Dendritic cell treated with granulocyte-macrophage colony-stimulating factor and Interleukin-4, amounts not matched to agents 40 ng/mL and 50 ng/mL, for 4 days (primary cell): Measurements from ENCODE around the gene ANKRD44.
"Not testable (repeated sequence)": the region's sequence is repeated elsewhere in the genome, so short reads cannot be mapped to it uniquely, and the experiment has no call there.

Experiments used
- H3K27ac Mint-ChIP-seq: one replicate; pipeline ENCODE4 v1.8.0; 2022; ENCODE audit warnings: mild to moderate bottlenecking, mixed read lengths
- H3K27me3 Mint-ChIP-seq: one replicate; pipeline ENCODE4 v1.8.0; 2022; ENCODE audit warnings: mild to moderate bottlenecking, mixed read lengths
- H3K36me3 Mint-ChIP-seq: one replicate; pipeline ENCODE4 v1.8.0; 2022; ENCODE audit warnings: low read depth, mixed read lengths
- H3K4me1 Mint-ChIP-seq: one replicate; pipeline ENCODE4 v1.8.0; 2022; ENCODE audit warnings: low read depth, mixed read lengths
- H3K4me3 Mint-ChIP-seq: one replicate; pipeline ENCODE4 v1.8.0; 2022; ENCODE audit warnings: mild to moderate bottlenecking, moderate library complexity, mixed read lengths
- H3K9me3 Mint-ChIP-seq: one replicate; pipeline ENCODE4 v1.8.0; 2022; ENCODE audit warnings: mixed read lengths
- intact Hi-C: fragments of 100-400 bp; cut with micrococcal nuclease; formaldehyde crosslinking; loops from one replicate; pipeline ENCODE4 v1.15.0; 2022

ANKRD44 gene

DNA sequence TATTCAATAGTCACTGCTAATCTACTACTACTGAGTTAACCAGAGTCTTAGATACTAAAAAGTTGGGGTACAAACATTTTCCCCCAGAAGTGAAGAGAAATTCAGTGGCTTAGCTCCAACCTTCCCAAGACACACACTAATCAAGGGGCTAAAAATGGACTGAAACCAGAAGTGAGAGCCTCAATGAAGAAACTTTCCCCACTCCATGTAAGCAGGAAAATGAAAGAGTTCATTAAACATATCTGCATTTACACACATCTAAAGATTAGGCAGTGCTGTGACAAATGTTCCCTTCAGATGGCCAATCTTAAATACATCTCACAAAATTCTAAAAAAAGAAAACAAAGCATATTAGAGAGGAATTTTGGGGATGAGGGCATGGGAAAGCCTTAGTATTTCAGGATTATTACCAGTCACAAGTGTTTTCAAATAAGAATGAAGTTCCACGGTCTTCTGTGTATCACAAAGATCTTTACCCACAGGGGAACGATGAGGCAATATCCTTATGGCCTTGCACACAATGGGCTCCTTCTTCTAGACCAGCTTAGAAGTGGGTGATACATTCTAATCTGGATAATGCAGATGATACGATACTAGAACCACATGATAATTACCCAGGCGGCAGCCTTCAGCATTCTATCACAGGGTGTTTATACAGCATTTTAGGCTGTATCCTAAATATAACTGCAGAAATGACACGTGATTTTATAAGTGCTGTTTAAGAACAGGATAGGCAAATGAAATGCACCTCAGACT is 17.1 kb downstream of the ANKRD44 start:
- intact Hi-C loops = no loop called here
- no peaks in the 10 kb centered on the region for H3K27me3 Mint-ChIP-seq
- H3K9me3 Mint-ChIP-seq = no peaks in the 10 kb centered on the region
- peaks cover 39% of the 10 kb centered on the region for H3K36me3 Mint-ChIP-seq
- H3K4me3 Mint-ChIP-seq = no peak overlapping the region
- peak overlapping the region; percentile 67 for H3K27ac Mint-ChIP-seq
- H3K4me1 Mint-ChIP-seq = peaks cover 63% of the 10 kb centered on the region

- Mint-ChIP-seq H3K27me3 (no peaks in the 10 kb centered on the region), H3K4me3 (no peak overlapping the region), H3K9me3 (no peaks in the 10 kb centered on the region), H3K4me1 (peaks cover 64% of the 10 kb centered on the region), H3K36me3 (peaks cover 33% of the 10 kb centered on the region), H3K27ac (peak overlapping the region; percentile 67)
- intact Hi-C loops = no loop called here
Measured at GRCh38 chr2:197292619-197293018, 18.0 kb downstream of the ANKRD44 start.

DNA sequence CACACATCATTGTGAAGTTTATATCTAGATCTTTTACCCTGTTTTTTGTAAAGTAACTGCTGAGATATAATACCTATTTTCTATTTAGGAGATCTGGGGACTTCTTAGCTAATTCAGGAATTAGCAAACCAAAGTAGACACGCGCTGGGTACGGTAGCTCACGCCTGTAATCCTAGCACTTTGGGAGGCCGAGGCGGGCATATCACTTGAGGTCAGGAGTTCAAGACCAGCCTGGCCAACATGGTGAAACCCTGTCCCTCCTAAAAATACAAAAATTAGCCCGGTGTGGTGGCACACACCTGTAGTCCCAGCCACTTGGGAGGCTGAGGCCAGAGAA is 23.0 kb downstream of the ANKRD44 start:
- peak overlapping the region; percentile 84 for H3K27ac Mint-ChIP-seq
- H3K9me3 Mint-ChIP-seq, H3K27me3 Mint-ChIP-seq, intact Hi-C loops, H3K4me3 Mint-ChIP-seq: not testable (repeated sequence)
- peaks cover 20% of the 10 kb centered on the region for H3K36me3 Mint-ChIP-seq
- H3K4me1 Mint-ChIP-seq = peaks cover 57% of the 10 kb centered on the region

- no peaks in the 10 kb centered on the region for H3K27me3 Mint-ChIP-seq
- peaks cover 17% of the 10 kb centered on the region for H3K36me3 Mint-ChIP-seq
- peak overlapping the region; percentile 84 for H3K27ac Mint-ChIP-seq
- H3K4me1 Mint-ChIP-seq = peaks cover 58% of the 10 kb centered on the region
- H3K9me3 Mint-ChIP-seq = no peaks in the 10 kb centered on the region
- no peak overlapping the region for H3K4me3 Mint-ChIP-seq
- intact Hi-C loops = no loop called here
Measured at GRCh38 chr2:197286805-197287595, 23.6 kb downstream of the ANKRD44 start.

GRCh38 chr2:197285361-197285760 is 25.2 kb downstream of the ANKRD44 start:
- H3K36me3 Mint-ChIP-seq = peaks cover 10% of the 10 kb centered on the region
- no peaks in the 10 kb centered on the region for H3K9me3 Mint-ChIP-seq
- no peak overlapping the region for H3K27ac Mint-ChIP-seq
- no peak overlapping the region for H3K4me3 Mint-ChIP-seq
- no peaks in the 10 kb centered on the region for H3K27me3 Mint-ChIP-seq
- peaks cover 68% of the 10 kb centered on the region for H3K4me1 Mint-ChIP-seq
- intact Hi-C loops = no loop called here

DNA sequence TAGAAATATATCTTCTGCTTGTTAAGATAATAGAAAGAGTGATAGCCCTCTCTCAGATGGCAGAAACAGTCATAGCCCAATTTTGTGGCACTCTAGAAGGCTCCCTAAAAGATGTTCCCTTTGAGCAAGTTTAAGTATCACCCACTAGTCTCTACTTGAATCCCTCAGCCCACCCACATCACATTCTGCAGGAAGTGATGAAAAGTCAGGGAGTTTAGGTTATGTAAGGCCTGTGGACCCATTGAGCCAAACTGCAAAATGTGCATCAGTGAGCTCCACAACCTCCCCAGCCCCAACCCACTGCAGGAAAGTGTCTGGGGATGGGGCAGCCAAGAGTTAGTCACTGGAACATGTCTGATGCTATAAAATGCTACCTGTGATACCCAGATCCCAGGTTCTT is 25.6 kb downstream of the ANKRD44 start:
- no peak overlapping the region for H3K4me3 Mint-ChIP-seq
- H3K9me3 Mint-ChIP-seq = no peaks in the 10 kb centered on the region
- no peak overlapping the region for H3K27ac Mint-ChIP-seq
- no peaks in the 10 kb centered on the region for H3K27me3 Mint-ChIP-seq
- intact Hi-C loops = no loop called here
- H3K4me1 Mint-ChIP-seq = peaks cover 68% of the 10 kb centered on the region
- H3K36me3 Mint-ChIP-seq = peaks cover 6% of the 10 kb centered on the region

DNA sequence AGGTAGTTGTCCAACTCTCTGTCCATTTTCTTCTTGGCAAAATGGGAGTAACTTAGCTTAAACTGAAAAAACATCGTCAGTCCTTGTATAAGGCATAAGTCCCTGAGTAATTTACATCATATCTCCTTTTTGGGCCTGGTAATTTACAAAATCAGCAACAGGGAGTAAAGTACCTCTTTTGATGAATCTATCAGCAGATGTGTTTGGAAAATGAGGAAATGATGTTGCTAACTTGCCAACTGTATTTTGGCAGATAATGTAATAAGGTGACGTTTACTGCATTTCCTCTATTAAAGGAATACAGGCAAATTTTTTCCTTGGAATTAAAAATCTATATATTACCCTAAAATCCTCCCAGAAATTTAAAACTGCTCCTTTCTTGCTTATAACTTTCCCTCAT is 29.2 kb downstream of the ANKRD44 start:
- no peak overlapping the region for H3K4me3 Mint-ChIP-seq

DNA sequence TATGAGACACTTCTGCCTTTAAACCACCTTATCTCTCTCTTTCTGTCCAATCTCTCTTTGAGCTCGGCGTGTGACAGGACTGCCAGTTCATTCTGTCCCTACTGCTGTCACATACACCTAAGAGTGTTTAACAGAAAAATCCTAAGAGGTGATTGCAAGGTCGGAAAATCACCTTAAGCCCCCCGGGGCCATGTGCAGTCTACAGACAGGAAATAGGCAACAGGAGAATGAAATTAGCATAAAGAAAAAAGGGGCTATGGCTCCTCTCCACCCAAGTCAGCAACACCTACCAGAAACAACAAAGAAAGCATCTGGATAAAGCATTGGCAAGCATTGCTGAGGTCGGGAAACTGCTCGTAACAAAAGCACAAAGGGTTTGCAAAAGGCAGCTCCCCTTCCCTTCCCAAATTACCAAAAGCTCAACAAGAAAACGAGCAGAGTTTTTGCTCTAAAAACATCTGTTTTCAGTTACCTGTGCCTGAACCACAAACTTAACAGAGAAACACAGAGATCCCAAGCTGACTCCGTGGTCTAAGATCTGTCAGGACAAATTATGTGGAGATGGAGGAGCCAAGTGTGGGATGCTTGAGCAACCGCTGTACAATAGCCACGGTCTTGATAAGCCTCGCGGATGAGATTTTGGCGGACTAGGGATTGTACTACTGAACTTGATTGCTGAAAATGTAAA is 30.4 kb downstream of the ANKRD44 start:
- H3K9me3 Mint-ChIP-seq = no peaks in the 10 kb centered on the region
- intact Hi-C loops = no loop called here
- H3K36me3 Mint-ChIP-seq = peaks cover 16% of the 10 kb centered on the region
- no peak overlapping the region for H3K4me3 Mint-ChIP-seq
- H3K4me1 Mint-ChIP-seq = peaks cover 68% of the 10 kb centered on the region
- no peaks in the 10 kb centered on the region for H3K27me3 Mint-ChIP-seq
- H3K27ac Mint-ChIP-seq = peak overlapping the region; percentile 37

More for the DNA sequence above, 29.2 kb downstream of the ANKRD44 start:
- peaks cover 7% of the 10 kb centered on the region for H3K36me3 Mint-ChIP-seq
- intact Hi-C loops = no loop called here
- H3K9me3 Mint-ChIP-seq = no peaks in the 10 kb centered on the region
- peak overlapping the region; percentile 87 for H3K27ac Mint-ChIP-seq
- no peaks in the 10 kb centered on the region for H3K27me3 Mint-ChIP-seq
- peaks cover 75% of the 10 kb centered on the region for H3K4me1 Mint-ChIP-seq

GRCh38 chr2:197278799-197279763 is 31.5 kb downstream of the ANKRD44 start:
- Mint-ChIP-seq H3K4me3 (no peak overlapping the region), H3K27me3 (no peaks in the 10 kb centered on the region), H3K27ac (peak overlapping the region; percentile 68), H3K9me3 (no peaks in the 10 kb centered on the region), H3K4me1 (peaks cover 67% of the 10 kb centered on the region), H3K36me3 (peaks cover 25% of the 10 kb centered on the region)
- intact Hi-C loops = no loop called here

- intact Hi-C loops = no loop called here
- Mint-ChIP-seq H3K27me3 (no peaks in the 10 kb centered on the region), H3K36me3 (peaks cover 25% of the 10 kb centered on the region), H3K9me3 (no peaks in the 10 kb centered on the region), H3K27ac (no peak overlapping the region), H3K4me1 (peaks cover 66% of the 10 kb centered on the region), H3K4me3 (no peak overlapping the region)
Measured at GRCh38 chr2:197277794-197278193, 32.8 kb downstream of the ANKRD44 start.

- Mint-ChIP-seq H3K27ac (no peak overlapping the region), H3K36me3 (peaks cover 25% of the 10 kb centered on the region), H3K4me1 (peaks cover 57% of the 10 kb centered on the region), H3K9me3 (no peaks in the 10 kb centered on the region), H3K4me3 (no peak overlapping the region), H3K27me3 (no peaks in the 10 kb centered on the region)
- intact Hi-C loops = no loop called here
Measured at GRCh38 chr2:197276156-197276555, 34.4 kb downstream of the ANKRD44 start.

DNA sequence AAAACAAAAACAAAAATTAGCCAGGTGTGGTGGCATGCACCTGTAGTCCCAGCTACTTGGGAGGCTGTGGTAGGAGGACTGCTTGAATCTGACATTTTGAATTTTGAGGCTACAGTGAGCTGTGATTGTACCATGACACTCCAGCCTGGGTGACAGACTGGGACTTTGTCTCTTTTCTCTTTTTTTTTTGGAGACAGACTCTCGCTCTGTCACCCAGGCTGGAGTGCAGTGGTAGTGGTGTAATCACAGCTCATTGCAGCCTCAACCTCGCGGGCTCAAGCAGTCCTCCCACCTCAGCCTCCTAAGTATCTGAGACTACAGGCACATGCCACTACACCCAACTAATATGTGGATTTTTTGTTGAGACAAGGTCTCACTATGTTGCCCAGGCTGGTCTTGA is 35.6 kb downstream of the ANKRD44 start:
- H3K36me3 Mint-ChIP-seq = peaks cover 33% of the 10 kb centered on the region
- H3K27ac Mint-ChIP-seq = no peak overlapping the region
- H3K27me3 Mint-ChIP-seq = no peaks in the 10 kb centered on the region

DNA sequence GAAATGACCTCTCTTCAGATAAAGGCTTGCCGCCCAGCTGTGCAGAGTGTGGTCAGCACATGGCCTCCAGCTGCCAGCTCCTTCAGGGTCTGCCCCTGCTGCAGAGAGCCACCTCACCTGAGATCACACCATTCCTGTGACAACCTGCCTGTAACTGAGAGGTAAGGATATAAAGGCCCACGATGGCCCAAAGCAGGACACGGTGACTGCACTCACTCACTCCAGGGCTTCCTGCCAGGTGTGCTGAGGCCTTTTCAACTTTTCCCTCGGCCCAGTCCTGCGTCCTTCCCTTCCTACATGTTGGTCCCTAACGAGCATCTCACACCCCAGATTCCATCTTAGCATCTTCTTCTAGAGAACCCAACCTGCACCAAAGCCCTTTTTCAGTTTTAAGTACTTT is 36.2 kb downstream of the ANKRD44 start:
- no peaks in the 10 kb centered on the region for H3K9me3 Mint-ChIP-seq
- H3K4me3 Mint-ChIP-seq = no peak overlapping the region
- H3K27me3 Mint-ChIP-seq = no peaks in the 10 kb centered on the region
- no peak overlapping the region for H3K27ac Mint-ChIP-seq
- H3K36me3 Mint-ChIP-seq = peaks cover 33% of the 10 kb centered on the region
- intact Hi-C loops = no loop called here
- H3K4me1 Mint-ChIP-seq = peaks cover 55% of the 10 kb centered on the region

More for the DNA sequence above, 35.6 kb downstream of the ANKRD44 start:
- no peaks in the 10 kb centered on the region for H3K9me3 Mint-ChIP-seq
- H3K4me3 Mint-ChIP-seq = no peak overlapping the region
- intact Hi-C loops = no loop called here
- peaks cover 55% of the 10 kb centered on the region for H3K4me1 Mint-ChIP-seq
